OCI-LY3 (cell line): Measurements from ENCODE around the gene SIX2.

ENCODE experiments used
- H2AFZ ChIP-seq: fragments of 200-600, 300-600 bp; shearing (Covaris generic); 2 replicates; pipeline ENCODE4 v1.6.0; 2014; ENCODE audit warnings: antibody characterized with exemption, low read depth, low read length
- H3K27ac ChIP-seq: fragments of 200-600, 300-600 bp; sonication (generic); 2 replicates; pipeline ENCODE4 v1.5.1; 2014; ENCODE audit warnings: mild to moderate bottlenecking, low read length, moderate library complexity, mixed read lengths
- H3K27me3 ChIP-seq: fragments of 200-600, 300-600 bp; sonication (generic); 2 replicates; pipeline ENCODE4 v1.6.1; 2014; ENCODE audit warnings: low read depth, low read length, mixed read lengths
- H3K36me3 ChIP-seq: fragments of 200-600, 300-600 bp; sonication (generic); replicated peaks from 2 replicates; pipeline ENCODE3; 2014; ENCODE audit warnings: low read depth, low read length, mixed read lengths
- H3K4me1 ChIP-seq: fragments of 300-600, 200-600 bp; sonication (generic); 2 replicates; pipeline ENCODE4 v1.6.1; 2014; ENCODE audit warnings: low read length, mixed read lengths
- H3K4me2 ChIP-seq: fragments of 200-600, 300-600 bp; sonication (generic); 2 replicates; pipeline ENCODE4 v1.6.1; 2014; ENCODE audit warnings: low read length, mixed read lengths
- H3K4me3 ChIP-seq: fragments of 300-600, 200-600 bp; sonication (generic); 2 replicates; pipeline ENCODE4 v1.5.1; 2014; ENCODE audit warnings: antibody characterized with exemption, mild to moderate bottlenecking, low read length, moderate library complexity
- H3K79me2 ChIP-seq: fragments of 300-600, 200-600 bp; shearing (Covaris generic); 2 replicates; pipeline ENCODE4 v1.6.1; 2014; ENCODE audit warnings: mild to moderate bottlenecking, low read length, mixed read lengths
- H3K9ac ChIP-seq: fragments of 300-600, 200-600 bp; shearing (Covaris generic); 2 replicates; pipeline ENCODE4 v1.6.0; 2014; ENCODE audit warnings: mild to moderate bottlenecking, low read length, moderate library complexity
- H3K9me3 ChIP-seq: fragments of 200-600, 300-600 bp; shearing (Covaris generic); 2 replicates; pipeline ENCODE4 v1.6.1; 2014; ENCODE audit warnings: low read length, mixed read lengths; ENCODE audit not compliant: insufficient read depth
- H4K20me1 ChIP-seq: fragments of 200-600, 300-600 bp; sonication (generic); 2 replicates; pipeline ENCODE4 v1.6.1; 2016; ENCODE audit warnings: low read length, mixed read lengths; ENCODE audit not compliant: insufficient read depth
- CTCF ChIP-seq: fragments of 200-600, 300-600 bp; sonication (generic); IDR thresholded peaks from 2 replicates; pipeline ENCODE4 v1.5.1; 2014; ENCODE audit warnings: antibody characterized with exemption, low read length, low read depth
- EZH2phosphoT487 ChIP-seq: fragments of 200-600 bp; shearing (Covaris generic); IDR thresholded peaks from 2 replicates; pipeline ENCODE4 v1.6.1; 2018; ENCODE audit warnings: antibody characterized with exemption, mixed run types, low read depth

SIX2 gene

GRCh38 chr2:45000921-45001868 lies 8.1 kb downstream of the SIX2 start:
- no peak for TF ChIP-seq CTCF
- no peak for TF ChIP-seq EZH2phosphoT487
- H3K9ac ChIP-seq: no peak overlapping the region
- no peaks in the 10 kb centered on the region for H3K9me3 ChIP-seq
- no peak overlapping the region for H2AFZ ChIP-seq
- no peaks in the 10 kb centered on the region for H3K79me2 ChIP-seq
- peaks cover under 1% of the 10 kb centered on the region; the same call in 1 of the 2 replicates for H3K4me1 ChIP-seq
- no peak overlapping the region for H3K4me3 ChIP-seq
- no peak overlapping the region for H3K27ac ChIP-seq
- H3K36me3 ChIP-seq: no peaks in the 10 kb centered on the region
- no peaks in the 10 kb centered on the region for H4K20me1 ChIP-seq
- H3K27me3 ChIP-seq: 0 out of 2 replicates have a peak, but pooled peaks cover 4% of the 10 kb centered on the region
- H3K4me2 ChIP-seq: no peak overlapping the region

GRCh38 chr2:45000341-45000901 lies 8.8 kb downstream of the SIX2 start:
- H3K4me3 ChIP-seq: no peak overlapping the region
- no peak overlapping the region for H3K9ac ChIP-seq
- H3K79me2 ChIP-seq: no peaks in the 10 kb centered on the region
- H3K4me1 ChIP-seq: peaks cover 8% of the 10 kb centered on the region
- TF ChIP-seq EZH2phosphoT487: no peak
- TF ChIP-seq CTCF: no peak
- no peaks in the 10 kb centered on the region for H3K36me3 ChIP-seq
- H4K20me1 ChIP-seq: no peaks in the 10 kb centered on the region
- H3K27ac ChIP-seq: no peak overlapping the region
- H3K4me2 ChIP-seq: no peak overlapping the region
- no peaks in the 10 kb centered on the region for H3K9me3 ChIP-seq
- H3K27me3 ChIP-seq: peaks cover 6% of the 10 kb centered on the region; the same call in 1 of the 2 replicates
- no peak overlapping the region for H2AFZ ChIP-seq

DNA sequence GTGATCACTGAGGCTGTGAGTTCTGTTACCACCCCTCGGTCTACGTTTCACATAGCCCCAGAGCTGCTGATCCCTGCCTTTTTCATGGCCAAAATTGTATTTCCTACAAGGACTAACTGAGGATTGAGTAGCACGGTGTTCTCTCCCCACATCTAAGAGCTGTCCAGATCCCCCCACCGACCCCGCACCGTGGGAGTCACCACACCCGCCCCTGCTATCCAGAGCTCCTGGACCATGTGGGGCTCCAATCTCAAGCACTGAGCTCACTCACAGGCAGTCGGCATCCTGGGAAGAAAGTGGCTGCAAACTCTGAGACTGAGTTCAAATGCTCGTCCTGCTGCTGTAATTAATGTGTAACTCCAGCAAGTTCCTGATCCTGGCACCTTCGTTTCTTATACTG lies 9.7 kb downstream of the SIX2 start:
- no peaks in the 10 kb centered on the region for H4K20me1 ChIP-seq
- peaks cover 8% of the 10 kb centered on the region for H3K4me1 ChIP-seq
- no peaks in the 10 kb centered on the region for H3K36me3 ChIP-seq
- no peak for TF ChIP-seq CTCF
- H3K9me3 ChIP-seq: no peaks in the 10 kb centered on the region
- H3K27me3 ChIP-seq: peaks cover 6% of the 10 kb centered on the region; the same call in 1 of the 2 replicates
- no peak overlapping the region for H3K4me3 ChIP-seq
- H3K9ac ChIP-seq: no peak overlapping the region
- H3K4me2 ChIP-seq: no peak overlapping the region
- no peak overlapping the region for H2AFZ ChIP-seq
- H3K79me2 ChIP-seq: no peaks in the 10 kb centered on the region
- no peak overlapping the region for H3K27ac ChIP-seq

GRCh38 chr2:44997963-44998362 lies 11.3 kb downstream of the SIX2 start:
- H3K36me3 ChIP-seq: no peaks in the 10 kb centered on the region
- no peak overlapping the region for H3K4me3 ChIP-seq
- no peaks in the 10 kb centered on the region for H3K79me2 ChIP-seq
- H2AFZ ChIP-seq: no peak overlapping the region
- H3K27me3 ChIP-seq: peaks cover 20% of the 10 kb centered on the region; the same call in 1 of the 2 replicates
- no peak overlapping the region for H3K9ac ChIP-seq
- H3K27ac ChIP-seq: no peak overlapping the region
- peaks cover 8% of the 10 kb centered on the region for H3K4me1 ChIP-seq
- TF ChIP-seq CTCF (no peak), EZH2phosphoT487 (no peak)
- no peak overlapping the region for H3K4me2 ChIP-seq
- no peaks in the 10 kb centered on the region for H3K9me3 ChIP-seq
- H4K20me1 ChIP-seq: no peaks in the 10 kb centered on the region
